NCI-H1417 (cell line): Measurements from ENCODE around the gene FAM168A.
"Not testable (repeated sequence)": the region's sequence is repeated elsewhere in the genome, so short reads cannot be mapped to it uniquely, and the experiment has no call there.

Source experiments
- DNase-seq, 3 experiments: peaks; one replicate each; lab custom pipeline; 2025; lab: John Stamatoyannopoulos, UW

Gene FAM168A

DNA sequence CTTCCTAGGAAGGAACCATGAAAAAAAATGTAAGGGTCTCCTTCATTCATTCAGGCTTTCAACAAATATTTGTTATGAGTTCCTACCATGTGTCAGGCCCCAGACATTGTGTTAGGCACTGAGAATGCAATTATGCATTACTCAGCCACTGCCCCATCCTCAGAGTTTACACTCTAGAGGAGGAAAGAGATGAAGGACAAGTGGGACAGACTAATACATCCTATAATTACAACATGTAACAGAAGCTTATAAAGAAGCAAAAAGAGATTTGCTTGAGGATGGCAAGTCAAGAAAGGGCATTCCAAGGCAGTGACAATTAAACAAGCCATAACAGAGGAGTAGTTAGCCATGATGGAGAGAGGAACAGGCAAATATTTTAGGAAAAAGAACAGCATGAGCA is 78.6 kb downstream of the FAM168A start:
- no peak for DNase-seq

DNA sequence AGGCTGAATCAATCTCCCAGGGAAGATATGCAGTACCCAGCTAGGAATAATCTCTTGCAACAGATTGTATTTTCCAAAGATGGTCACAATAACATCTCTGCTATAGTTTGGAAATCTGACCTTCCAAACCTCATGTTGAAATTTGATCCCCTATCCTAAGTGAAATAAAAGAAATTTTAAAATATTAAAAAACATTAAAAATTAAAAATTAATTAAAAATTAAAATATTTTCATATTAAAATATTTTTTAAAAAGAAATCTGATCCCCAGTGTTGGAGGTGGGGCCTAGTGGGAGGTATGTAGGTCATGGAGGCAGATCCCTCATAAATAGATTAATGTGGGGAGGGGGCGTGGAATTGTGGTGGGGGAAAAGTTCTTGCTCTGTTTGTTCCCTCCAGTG is 79.7 kb downstream of the FAM168A start:
- DNase-seq = no peak

DNA sequence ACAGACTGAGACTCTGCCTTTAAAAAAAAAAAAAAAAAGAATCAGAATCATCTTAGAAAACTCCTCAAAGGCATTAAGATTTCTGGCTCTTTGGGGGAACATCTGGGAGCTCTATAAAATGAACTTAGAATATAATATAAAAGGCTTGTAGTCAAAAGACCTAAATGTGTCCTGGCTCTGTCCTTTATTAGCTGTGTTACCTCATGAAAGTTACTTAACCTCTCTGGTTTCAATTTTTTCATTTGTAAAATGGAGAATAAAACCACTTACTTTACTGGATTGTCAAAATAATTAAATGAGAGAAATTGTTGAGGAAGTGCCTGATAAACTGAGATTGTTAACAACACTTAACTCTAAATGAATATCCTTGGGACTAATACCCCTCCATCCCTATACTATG is 81.8 kb downstream of the FAM168A start:
- no peak for DNase-seq

DNA sequence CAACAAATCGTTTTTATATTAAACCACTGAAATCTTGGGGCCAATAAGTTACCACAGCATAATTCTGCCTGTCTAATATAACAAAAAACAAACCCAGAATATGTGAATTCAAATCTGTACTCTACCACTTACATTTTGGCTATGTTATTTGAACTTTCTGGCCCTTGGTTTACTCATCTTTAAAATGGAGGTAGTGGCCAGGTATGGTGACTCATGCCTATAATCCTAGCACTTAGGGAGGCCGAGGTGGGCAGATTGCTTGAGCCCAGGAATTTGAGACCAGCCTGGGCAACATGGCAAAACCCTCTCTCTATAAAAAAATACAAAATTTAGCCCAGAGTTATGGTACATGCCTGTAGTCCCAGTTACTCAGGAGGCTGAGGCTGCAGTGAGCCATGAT is 84.2 kb downstream of the FAM168A start:
- DNase-seq = no peak

DNA sequence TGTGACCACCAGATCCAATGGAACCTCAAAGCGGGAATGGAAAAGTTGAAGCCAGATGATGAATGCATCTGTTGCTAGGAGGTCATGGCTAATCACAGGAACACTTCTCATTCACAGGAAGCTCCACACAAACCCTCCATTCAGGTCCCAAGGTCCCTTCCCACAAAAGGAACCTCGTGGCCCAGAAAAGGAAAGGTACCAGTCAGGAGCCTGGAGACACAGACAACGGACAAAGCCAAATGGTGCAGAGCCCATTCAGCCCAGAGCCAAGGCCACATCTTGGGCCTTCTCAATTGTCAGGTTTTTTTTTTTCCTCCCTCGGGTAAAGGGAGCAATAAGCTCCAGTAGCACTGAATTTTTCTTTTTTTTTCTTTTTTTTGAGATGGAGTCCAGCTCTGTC is 87.0 kb downstream of the FAM168A start:
- DNase-seq = no peak

DNA sequence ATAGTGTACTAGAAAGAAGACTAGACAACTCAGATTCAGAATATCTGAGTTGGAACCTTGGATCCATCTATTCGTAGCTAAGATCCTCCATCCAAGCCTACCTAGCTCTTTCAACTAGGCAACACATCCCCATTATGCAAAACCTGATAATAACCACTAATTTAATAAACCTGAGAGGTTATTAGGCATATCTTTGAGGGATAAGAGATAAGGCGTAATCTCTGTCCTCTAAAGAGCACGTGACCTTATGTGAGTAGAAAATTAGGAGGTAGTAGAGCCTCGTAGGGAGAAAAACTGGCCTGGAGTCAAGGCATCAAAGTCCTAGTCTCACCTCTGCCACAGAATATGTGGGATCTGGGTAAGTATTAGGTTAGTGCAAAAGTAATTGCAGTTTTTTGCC is 87.8 kb downstream of the FAM168A start:
- no peak for DNase-seq

DNA sequence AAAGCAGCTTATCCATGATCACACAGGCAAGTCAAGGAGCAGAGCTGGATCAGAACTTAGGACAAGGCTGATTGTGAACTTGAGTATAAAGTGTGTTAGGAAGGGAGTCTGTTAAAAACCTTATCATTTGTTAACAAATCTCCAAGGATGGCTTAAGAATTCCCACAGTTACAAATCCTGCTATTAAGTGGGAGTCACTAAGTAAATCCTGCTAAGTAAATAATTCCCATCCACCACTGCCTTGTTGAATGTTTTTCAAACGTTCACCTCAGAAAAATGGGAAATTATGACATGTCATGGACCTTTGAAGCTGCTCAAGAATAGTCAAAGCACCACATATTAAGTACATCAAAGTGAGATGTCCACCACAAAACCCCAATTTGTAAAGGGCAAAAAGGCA is 88.7 kb downstream of the FAM168A start:
- no peak for DNase-seq

DNA sequence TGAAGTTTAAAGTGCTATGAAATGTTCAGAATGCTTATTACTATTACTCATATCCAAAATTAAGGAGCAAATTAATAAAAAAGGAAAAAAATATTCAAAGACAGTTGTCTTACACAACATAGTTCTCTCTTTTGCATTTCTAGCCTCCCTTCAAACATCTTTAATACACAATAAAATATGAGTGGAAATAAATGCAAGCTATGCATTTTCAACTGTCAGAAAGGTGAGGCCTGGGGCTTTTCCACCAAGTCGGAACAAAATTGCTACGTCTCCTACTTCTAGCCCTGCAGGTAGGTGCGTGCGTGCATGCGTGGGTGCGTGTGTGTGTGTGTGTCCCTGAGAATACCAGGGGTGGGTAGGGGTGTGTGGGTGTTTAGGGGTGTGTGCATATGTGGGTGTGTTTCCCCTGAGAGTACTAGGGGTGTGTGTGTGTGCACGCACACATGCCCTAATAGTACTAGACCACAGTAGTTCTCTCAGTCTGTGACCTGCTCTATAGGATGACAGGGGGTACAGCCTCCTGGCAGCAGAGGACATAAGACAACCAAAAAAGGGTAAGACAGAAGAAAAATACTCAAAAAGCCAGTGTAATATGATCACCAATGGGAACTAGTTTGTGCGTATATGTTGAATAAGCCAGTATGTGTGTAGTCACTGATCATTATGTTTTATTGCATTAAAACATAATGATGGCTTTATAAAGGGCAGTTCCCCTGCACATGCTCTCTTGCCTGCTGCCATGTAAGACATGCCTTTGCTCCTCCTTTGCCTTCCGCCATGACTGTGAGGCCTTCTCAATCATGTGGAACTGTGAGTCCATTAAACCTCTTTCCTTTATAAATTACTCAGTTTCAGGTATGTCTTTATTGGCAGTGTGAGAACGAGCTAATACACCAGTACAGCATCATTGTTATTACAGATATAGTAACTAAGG is 89.4 kb downstream of the FAM168A start:
- DNase-seq = no peak

DNA sequence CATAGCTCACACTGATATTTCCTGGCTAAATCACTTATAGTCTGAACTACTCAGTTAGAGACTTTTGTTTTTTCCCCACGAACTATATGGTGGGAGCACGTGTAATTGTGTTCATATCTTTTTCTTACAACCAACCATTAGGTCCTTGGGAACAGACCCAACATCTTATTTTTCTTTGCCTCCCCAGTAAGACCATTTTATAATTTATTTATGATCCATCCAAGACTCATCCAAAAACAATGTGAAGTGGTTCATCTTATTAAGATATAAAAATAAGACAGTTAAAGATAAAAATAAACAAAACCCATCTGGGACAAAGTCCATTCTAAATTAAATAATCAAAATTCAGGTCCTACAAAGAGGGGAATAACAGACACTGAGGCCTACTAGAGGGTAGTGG is 90.8 kb downstream of the FAM168A start:
- no peak for DNase-seq

DNA sequence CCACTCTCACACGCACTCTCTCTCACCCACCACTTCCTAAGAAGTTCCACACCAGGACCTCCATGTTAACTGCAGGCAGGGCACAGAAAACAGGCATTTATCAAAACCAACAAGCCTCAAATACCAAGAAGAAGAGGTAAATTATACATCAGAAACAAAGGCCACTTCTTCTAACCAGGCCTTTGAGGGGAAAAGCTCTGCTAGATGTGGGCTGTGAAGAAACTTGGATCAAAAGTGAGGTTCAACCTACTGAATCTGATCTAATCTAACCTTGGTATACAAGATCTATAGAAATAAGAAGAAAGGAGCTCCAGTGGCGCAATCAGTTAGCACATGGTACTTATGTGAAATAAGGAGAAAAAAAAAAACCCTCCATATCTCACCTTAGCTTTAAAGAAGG is 91.9 kb downstream of the FAM168A start:
- no peak for DNase-seq

DNA sequence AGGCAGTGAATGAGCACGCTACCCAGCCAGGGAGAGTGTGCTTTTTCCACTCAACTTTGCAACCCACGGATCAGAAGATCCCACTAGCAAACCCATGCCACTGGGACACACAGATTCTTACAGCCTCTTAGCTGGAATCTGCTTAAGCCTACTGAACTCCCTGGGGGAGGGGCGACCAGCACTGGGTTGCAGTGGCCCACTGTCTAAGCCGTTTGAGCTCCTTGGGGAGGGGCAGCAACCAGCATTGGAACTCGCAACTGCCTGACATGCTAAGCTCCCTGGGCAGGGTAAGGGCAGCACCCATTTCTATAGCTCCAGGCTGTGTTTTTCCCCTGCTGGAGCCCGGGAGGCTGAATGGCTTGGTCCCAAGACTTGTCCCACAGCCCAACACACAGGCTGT is 99.6 kb downstream of the FAM168A start:
- no peak for DNase-seq

DNA sequence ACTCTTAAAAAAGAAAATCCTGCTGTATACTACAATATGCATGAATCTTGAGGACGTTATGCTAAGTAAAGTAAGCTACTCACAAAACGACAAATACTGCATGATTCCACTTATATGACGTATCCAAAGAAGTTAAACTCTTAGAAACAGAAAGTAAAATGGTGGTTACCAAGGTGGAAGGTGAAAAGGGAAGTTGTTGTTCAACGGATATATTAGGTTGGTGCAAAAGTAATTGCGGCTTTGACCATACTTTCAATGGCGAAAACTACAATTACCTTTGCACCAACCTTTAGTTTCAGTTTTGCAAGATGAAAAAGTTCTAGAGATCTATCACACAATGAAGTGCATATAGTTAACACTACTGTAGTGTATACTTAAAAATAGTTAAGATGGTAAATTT is 101.8 kb downstream of the FAM168A start:
- no peak for DNase-seq

DNA sequence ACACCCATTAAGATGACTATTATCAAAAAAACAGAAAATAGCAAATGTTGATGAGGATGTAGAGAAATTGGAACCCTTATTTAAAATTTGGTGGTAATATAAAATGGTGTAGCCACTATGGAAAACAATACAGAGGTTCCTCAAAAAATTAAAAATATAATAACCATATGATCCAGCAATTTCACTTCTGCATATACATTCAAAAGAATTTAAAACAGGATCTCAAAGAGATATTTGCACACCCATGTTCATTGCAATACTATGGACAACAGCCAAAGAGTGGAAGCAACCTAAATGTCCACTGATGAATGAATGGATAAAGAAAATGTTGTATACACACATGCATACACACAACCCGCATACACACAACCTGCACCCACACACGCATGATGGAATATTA is 102.2 kb downstream of the FAM168A start:
- no peak for DNase-seq

DNA sequence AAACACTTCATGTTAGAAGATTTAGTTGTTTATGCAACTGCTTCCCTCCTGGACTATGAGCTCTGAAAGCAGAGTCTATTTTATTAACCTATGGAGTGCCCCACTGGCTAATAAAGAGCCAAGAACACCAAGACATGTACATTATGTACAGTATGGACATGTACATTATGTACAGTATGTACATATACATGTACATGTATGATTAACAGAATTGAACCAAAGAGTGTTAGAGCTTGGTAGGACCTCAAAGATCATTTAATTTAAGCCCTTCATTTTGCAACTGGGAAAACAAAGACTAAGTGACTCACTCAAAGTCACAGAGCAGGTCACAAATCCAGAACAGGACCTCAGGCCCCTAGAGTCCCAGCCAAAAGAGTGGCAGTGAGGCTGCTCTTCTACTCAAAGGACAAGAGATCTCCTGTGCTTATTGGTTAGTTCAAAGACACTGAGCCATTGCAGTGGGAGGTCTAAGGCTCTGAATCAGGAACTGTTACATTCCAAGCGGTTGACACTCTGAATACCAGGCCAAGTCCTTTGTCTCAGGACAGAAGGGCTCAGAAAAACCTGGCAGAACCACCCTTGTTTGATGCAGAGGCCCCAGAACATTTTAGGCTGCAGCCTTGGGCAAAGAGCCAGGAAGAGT is 103.8 kb downstream of the FAM168A start:
- no peak for DNase-seq

DNA sequence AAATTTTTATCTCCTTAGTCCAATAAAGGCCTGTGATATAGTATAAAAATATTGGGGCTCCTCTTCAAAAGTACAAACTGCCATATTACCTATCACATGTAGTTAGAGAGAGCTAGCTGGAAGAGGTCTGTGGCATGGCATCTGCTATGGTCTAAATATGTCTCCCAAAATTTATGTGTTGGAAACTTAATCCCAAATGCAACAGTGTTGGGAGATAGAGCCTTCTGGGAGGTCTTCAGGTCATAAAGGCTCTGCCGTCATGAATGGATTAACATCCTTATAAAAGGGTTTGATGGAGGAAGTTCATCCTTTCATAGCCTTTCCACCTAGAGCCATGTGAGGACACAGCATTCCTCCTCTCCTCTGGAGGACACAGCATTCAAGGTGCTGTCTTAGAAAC is 116.3 kb downstream of the FAM168A start:
- DNase-seq = no peak

DNA sequence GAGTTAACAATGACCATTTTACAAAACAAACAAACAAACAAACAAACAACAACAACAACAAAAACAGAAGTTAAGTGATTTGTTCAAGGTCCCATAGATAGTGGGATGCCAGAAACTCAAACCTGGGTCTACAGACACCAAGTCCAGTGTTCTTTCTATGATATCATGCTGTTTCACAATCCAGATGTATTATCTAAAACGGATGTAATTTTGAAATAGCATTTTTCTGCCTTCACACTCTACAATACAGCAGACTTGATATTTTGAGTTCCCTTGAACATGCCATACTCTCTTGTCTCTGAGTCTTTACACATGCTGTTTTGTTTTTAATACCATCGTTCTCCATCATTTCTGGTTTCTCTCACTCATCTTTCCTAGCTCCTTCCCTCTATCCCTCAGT is 117.2 kb downstream of the FAM168A start:
- no peak for DNase-seq

DNA sequence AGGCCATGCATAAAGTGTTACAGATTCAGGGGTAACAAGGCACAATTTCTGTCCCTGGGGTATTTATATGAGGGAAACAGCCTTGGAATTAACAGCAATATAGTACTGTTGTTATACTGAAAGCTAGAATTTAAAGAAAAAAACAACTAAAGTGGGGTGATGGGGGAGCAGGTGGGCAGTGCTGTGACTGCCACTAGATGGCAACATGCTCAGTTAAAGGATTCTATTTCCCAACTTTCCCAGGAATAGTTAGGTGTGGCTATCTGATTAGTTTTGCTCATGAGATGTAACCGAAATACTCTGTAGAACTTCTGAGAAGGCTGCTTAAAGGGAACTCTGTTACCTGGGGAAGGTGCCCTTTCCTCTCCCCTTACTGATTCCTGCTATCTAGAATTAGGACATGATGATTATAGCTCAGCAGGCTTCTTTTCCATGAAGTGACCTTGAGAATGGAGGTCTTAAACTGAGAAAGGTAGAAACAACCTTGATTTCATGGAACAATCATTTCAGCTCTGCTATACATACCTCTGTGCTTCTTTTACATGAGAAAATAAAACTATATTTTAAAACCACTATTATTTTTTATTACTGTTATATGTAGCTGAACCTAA is 119.1 kb downstream of the FAM168A start:
- DNase-seq = peak in 2 of 3 experiments; percentile 22 to 48

DNA sequence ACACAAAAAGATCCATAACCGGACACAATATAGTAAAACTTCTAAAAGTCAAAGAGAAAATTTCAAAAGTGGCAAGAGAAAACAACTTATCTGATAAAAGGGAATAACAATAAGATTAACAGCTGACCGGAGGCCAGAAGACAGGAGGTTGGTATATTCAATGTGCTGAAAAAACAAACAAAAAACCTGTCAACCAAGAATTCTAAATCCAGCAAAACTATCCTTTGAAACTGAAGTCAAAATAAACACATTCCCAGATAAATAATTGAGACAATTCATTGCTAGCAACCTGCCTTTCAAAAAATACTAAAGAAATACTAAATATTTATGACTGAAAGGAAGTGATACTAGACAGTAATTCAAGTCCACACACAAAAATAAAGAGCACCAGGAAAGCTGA is 120.4 kb downstream of the FAM168A start:
- DNase-seq = no peak

DNA sequence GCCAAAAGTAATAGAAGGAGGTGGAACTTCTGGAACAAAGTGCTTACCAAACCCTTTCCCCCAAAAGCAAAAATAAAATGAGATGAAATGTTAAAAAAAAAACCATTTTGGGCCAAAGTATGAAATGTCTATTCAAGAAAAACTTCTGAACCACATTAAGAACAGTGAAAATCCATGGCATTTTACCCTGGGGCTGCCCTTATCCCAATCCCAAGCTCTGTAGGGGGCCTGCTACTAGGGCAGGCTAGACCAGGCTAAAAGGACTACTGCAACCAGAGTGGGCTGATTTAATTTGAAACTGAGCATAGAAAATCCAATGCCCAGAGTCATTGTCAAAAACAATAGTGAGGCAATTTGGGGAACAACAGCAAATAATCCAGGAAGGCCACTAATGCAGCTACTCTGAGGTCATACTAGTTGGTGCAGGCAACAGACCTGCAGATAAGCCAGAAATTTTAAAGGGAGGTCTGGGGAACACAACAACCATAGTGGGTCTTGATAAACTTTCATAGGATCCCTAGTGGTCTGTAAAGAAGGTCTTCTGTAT is 122.3 kb downstream of the FAM168A start:
- DNase-seq = no peak

DNA sequence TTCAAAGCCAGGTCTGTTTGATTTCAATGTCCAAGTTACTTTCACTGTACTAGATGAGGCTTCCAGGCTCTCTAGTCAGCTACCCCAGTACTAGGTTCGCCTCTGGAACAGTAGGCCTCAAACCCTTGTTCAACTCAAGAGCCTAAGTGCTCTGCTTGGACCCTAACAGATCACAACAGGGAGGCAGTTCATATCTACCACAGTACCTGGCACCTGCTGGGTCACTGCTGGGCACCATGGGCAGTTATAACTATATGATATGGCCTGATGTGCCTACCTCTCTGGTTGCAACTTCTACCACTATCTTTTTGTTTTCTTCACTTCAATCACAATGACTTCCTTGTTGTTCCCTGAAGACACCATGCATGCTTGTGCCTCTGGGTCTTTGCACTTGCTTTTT is 124.7 kb downstream of the FAM168A start:
- no peak for DNase-seq

DNA sequence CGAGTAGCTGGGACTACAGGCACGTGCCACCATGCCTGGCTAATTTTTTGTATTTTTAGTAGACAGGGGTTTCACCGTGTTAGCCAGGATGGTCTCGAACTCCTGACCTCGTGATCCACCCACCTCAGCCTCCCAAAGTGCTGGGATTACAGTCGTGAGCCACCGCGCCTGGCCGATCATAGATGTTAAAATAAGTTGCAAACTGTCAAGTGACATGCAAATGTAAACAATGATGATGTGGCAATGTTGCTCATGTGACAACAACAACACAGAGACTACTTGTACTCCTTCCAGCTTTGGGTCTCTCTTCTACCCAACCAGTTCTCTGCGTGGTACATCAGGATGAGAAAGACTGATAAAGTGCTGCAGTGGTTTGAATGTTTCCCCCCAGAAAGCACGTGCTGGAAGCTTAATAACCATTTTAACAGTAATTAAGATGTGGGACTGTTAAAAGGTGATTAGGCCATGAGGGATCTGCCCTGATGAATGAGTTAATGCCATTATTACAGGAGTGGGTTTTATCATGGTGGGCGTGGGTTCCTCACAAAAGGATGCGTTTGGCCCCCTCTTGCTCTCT is 127.8 kb downstream of the FAM168A start:
- DNase-seq = not testable (repeated sequence)

DNA sequence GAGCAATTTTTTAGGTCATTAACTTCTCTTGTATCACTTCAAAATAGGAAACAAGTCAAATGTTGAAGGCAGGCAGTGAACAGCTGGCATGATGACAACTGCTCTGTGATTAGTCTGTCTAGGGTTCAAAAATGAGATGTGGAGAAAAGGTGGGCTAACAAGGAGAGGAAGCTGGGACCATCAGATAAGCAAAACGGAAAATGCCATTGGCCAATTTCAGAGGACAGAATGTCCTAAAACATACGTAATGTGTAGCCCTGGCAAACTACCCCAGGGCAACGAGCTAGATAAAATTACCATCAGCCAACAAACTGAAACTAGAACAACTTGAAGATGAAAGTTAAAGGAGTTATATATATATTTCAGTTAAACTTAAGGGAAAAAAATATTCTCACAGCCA is 128.5 kb downstream of the FAM168A start:
- DNase-seq = peak in 1 of 3 experiments; percentile 33
